Calu3 (cell line): ENCODE data around the gene SLC45A2. TPM values are rescaled to one million over a fixed set of nuclear protein-coding genes. Genes with fewer than 3 reads are reported as not detected.

Source experiments
- BruUV-seq: library from RNA; stranded (reverse); fragments of 400-500 nt; replicated peaks from 2 replicates; lab custom pipeline; 2021; lab: Mats Ljungman, UMichigan
- CTCF ChIA-PET: fragments of 300-600 bp; sonication (Branson Sonifier 250); formaldehyde crosslinking; loops from one replicate; lab custom pipeline; 2022; ENCODE audit warnings: antibody characterized with exemption; lab: Charles Lee
- DNase-seq: peaks from one replicate; pipeline ENCODE4 v3.0.0; 2022
- H3K27ac Mint-ChIP-seq: one replicate; pipeline ENCODE4 v1.8.0; 2022; ENCODE audit warnings: mixed read lengths; ENCODE audit not compliant: unreplicated experiment
- H3K27me3 Mint-ChIP-seq: one replicate; pipeline ENCODE4 v1.8.0; 2022; ENCODE audit warnings: mixed read lengths; ENCODE audit not compliant: unreplicated experiment
- H3K36me3 Mint-ChIP-seq: one replicate; pipeline ENCODE4 v1.8.0; 2022; ENCODE audit warnings: mild to moderate bottlenecking, moderate library complexity, mixed read lengths; ENCODE audit not compliant: insufficient read depth, unreplicated experiment
- H3K4me1 Mint-ChIP-seq: one replicate; pipeline ENCODE4 v1.8.0; 2022; ENCODE audit warnings: mild to moderate bottlenecking, low read depth, mixed read lengths; ENCODE audit not compliant: unreplicated experiment
- H3K4me3 Mint-ChIP-seq: one replicate; pipeline ENCODE4 v1.8.0; 2022; ENCODE audit warnings: mild to moderate bottlenecking, low read depth, moderate library complexity, mixed read lengths; ENCODE audit not compliant: unreplicated experiment
- H3K9me3 Mint-ChIP-seq: one replicate; pipeline ENCODE4 v1.8.0; 2022; ENCODE audit warnings: low read depth, mixed read lengths; ENCODE audit not compliant: unreplicated experiment
- intact Hi-C: fragments of 100-400 bp; cut with micrococcal nuclease; formaldehyde crosslinking; loops from one replicate; pipeline ENCODE4 v1.10.0; 2022; ENCODE audit not compliant: unreplicated experiment
- total RNA-seq: library from RNA; stranded (reverse); gene quantifications from 2 replicates; pipeline ENCODE4 v1.2.3, GENCODE V29; 2022
- TF ChIP-seq, protein P1 (sequence below): fragments of 200-600 bp; IDR thresholded peaks from one replicate; pipeline ENCODE4 v1.8.0; 2022; ENCODE audit warnings: antibody characterized with exemption; ENCODE audit not compliant: unreplicated experiment

Gene SLC45A2
- total RNA-seq, 1 experiment from 2014 or later, result not detected

DNA sequence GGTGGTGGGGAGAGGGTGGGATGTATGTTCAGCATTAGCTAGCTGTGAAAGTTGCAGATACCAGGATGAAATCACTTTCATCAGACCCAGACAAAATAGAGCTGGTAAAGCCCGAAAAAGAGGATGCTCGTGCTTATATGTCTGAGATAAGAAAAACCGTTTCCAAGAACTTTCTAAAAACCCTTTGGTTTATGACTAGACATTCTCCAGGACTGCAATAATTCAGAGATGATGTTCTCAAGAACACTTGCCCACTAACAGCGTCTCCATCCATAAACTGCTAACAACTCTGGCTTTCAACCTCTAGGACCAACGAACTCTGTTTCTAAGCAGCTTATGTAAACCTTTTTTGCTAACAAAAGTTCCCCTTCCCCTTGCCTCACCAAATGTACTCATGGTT, 31.7 kb upstream of the SLC45A2 start:
- no TSS peak for BruUV-seq
- CTCF ChIA-PET, result interaction anchor here (0.6 kb wide), 1 partner anchor 989 kb away, joined by 3 read pairs; no protein-coding TSS in a partner anchor
- Mint-ChIP-seq H3K4me3 (no peak overlapping the region), H3K27me3 (no peaks in the 10 kb centered on the region), H3K36me3 (no peaks in the 10 kb centered on the region), H3K27ac (no peak overlapping the region), H3K4me1 (no peaks in the 10 kb centered on the region), H3K9me3 (no peaks in the 10 kb centered on the region)
- DNase-seq, result no peak
- intact Hi-C loops, result no loop called here
- TF ChIP-seq, protein P1, sequence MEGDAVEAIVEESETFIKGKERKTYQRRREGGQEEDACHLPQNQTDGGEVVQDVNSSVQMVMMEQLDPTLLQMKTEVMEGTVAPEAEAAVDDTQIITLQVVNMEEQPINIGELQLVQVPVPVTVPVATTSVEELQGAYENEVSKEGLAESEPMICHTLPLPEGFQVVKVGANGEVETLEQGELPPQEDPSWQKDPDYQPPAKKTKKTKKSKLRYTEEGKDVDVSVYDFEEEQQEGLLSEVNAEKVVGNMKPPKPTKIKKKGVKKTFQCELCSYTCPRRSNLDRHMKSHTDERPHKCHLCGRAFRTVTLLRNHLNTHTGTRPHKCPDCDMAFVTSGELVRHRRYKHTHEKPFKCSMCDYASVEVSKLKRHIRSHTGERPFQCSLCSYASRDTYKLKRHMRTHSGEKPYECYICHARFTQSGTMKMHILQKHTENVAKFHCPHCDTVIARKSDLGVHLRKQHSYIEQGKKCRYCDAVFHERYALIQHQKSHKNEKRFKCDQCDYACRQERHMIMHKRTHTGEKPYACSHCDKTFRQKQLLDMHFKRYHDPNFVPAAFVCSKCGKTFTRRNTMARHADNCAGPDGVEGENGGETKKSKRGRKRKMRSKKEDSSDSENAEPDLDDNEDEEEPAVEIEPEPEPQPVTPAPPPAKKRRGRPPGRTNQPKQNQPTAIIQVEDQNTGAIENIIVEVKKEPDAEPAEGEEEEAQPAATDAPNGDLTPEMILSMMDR, result no peak

DNA sequence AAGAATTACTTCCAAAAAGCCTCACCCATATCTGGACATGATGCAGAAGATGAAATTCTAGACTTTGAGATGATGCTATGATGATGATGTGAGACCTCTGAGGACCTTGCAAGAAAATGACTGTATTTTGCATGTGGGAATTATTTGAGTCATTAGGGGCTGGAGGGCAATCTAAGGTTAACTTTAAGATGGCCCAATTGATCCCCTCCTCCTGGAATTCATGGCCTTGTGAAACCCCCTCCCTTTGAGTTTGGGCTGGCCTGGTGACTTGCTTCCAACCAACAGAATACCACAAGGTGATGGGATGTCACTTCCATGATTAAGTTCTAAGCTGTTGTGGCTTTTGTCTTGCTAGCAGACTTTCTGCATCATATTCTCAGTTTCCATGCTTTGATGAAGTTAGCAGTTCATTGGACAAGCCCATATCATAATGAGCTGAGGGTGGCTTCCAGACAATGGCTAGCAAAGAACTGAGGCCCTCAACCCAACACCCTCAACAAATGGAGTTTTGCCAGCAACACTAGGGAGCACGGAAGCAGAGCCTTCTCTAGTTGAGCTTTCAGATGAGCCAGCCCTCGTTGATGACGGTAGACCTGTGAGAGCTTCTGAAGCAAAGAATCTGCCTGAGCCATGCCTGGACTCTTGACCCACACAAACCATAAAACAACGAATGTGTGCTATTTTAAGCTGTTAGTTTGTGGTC, 30.8 kb upstream of the SLC45A2 start:
- no peaks in the 10 kb centered on the region for H3K27me3 Mint-ChIP-seq
- TF ChIP-seq, protein P1, result no peak
- no TSS peak for BruUV-seq
- H3K36me3 Mint-ChIP-seq, result no peaks in the 10 kb centered on the region
- no peaks in the 10 kb centered on the region for H3K9me3 Mint-ChIP-seq
- H3K4me1 Mint-ChIP-seq, result peaks cover 1% of the 10 kb centered on the region
- H3K4me3 Mint-ChIP-seq, result no peak overlapping the region
- CTCF ChIA-PET, result no interaction called here
- no peak for DNase-seq
- intact Hi-C loops, result no loop called here
- H3K27ac Mint-ChIP-seq, result no peak overlapping the region

- intact Hi-C loops, result no loop called here
- Mint-ChIP-seq H3K27me3 (no peaks in the 10 kb centered on the region), H3K4me3 (no peak overlapping the region)
Measured at GRCh38 chr5:34014626-34015025, 30.1 kb upstream of the SLC45A2 start.

GRCh38 chr5:34013547-34013946, 29.1 kb upstream of the SLC45A2 start:
- Mint-ChIP-seq H3K27ac (no peak overlapping the region), H3K27me3 (no peaks in the 10 kb centered on the region), H3K4me3 (no peak overlapping the region), H3K4me1 (peaks cover 17% of the 10 kb centered on the region), H3K36me3 (peaks cover 3% of the 10 kb centered on the region), H3K9me3 (no peaks in the 10 kb centered on the region)
- intact Hi-C loops, result no loop called here
- CTCF ChIA-PET, result no interaction called here
- DNase-seq, result no peak
- BruUV-seq, result no TSS peak
- TF ChIP-seq, protein P1, result no peak

More at GRCh38 chr5:34014626-34015025, 30.1 kb upstream of the SLC45A2 start:
- DNase-seq, result no peak
- H3K4me1 Mint-ChIP-seq, result peaks cover 8% of the 10 kb centered on the region
- no TSS peak for BruUV-seq
- CTCF ChIA-PET, result no interaction called here
- TF ChIP-seq, protein P1, result no peak
- no peaks in the 10 kb centered on the region for H3K9me3 Mint-ChIP-seq
- H3K27ac Mint-ChIP-seq, result no peak overlapping the region
- H3K36me3 Mint-ChIP-seq, result no peaks in the 10 kb centered on the region
